ENCODE data around the gene EFHC1. TPM values are rescaled to one million over a fixed set of nuclear protein-coding genes. Genes with fewer than 3 reads are reported as not detected.
A peak's percentile ranks its signal among the peaks of the same experiment; 100 is the strongest.

The EFHC1 gene
- total RNA-seq, 1 experiment from 2014 or later = 15.5 TPM

GRCh38 chr6:52562911-52563310 lies 142.8 kb downstream of the EFHC1 start:
- ATAC-seq = no peak
- Mint-ChIP-seq H3K4me1 (peaks cover 39% of the 10 kb centered on the region), H3K4me3 (no peak overlapping the region), H3K9me3 (no peaks in the 10 kb centered on the region), H3K36me3 (no peaks in the 10 kb centered on the region), H3K27ac (no peak overlapping the region), H3K27me3 (ENCODE audit: low read depth) (no peaks in the 10 kb centered on the region)
- TF ChIP-seq ATF3 (CRISPR knock-in tag; conservative IDR thresholded peaks at IDR 0.05) = no peak
- no peak for TF ChIP-seq HMGXB4 (CRISPR knock-in tag; IDR thresholded peaks at IDR 0.05)
- TF ChIP-seq SP1 (CRISPR knock-in tag; conservative IDR thresholded peaks at IDR 0.05) = no peak
- no peak for TF ChIP-seq ZMAT4 (CRISPR knock-in tag; IDR thresholded peaks at IDR 0.05)
- no peak for TF ChIP-seq PREB (CRISPR knock-in tag; IDR thresholded peaks at IDR 0.05; ENCODE audit: borderline replicate concordance)
- no peak for TF ChIP-seq USF2 (CRISPR knock-in tag; IDR thresholded peaks at IDR 0.05)
- no peak for TF ChIP-seq ELF4 (CRISPR knock-in tag; IDR thresholded peaks at IDR 0.05; ENCODE audit: low read depth)
- no peak for TF ChIP-seq ZNF423 (CRISPR knock-in tag; IDR thresholded peaks at IDR 0.05)
- TF ChIP-seq NR3C1 (CRISPR knock-in tag; conservative IDR thresholded peaks at IDR 0.05; ENCODE audit: low read depth) = no peak
- no peak for TF ChIP-seq NFATC4 (CRISPR knock-in tag; IDR thresholded peaks at IDR 0.05)
- TF ChIP-seq ZNF671 (CRISPR knock-in tag; IDR thresholded peaks at IDR 0.05) = no peak
- no peak for TF ChIP-seq ZNF281 (CRISPR knock-in tag; IDR thresholded peaks at IDR 0.05)
- TF ChIP-seq SMAD4 (CRISPR knock-in tag; IDR thresholded peaks at IDR 0.05) = no peak
- no peak for TF ChIP-seq TEAD4 (CRISPR knock-in tag; IDR thresholded peaks at IDR 0.05)
- POLR2A ChIA-PET = interaction anchor here (0.7 kb wide), 1 partner anchor 60 kb away, joined by 3 read pairs; no protein-coding TSS in a partner anchor
- no peak for DNase-seq (ENCODE audit: low spot score)
- CTCF ChIA-PET = interaction anchor here (1.1 kb wide), 1 partner anchor 14 kb away, joined by 3 read pairs; the partner anchor contains the start of gene TRAM2

- Mint-ChIP-seq H3K27me3 (ENCODE audit: low read depth) (no peaks in the 10 kb centered on the region), H3K9me3 (no peaks in the 10 kb centered on the region), H3K27ac (peak overlapping the region; percentile 22; the same call in 1 of the 2 replicates), H3K4me3 (no peak overlapping the region), H3K4me1 (peaks cover 46% of the 10 kb centered on the region), H3K36me3 (no peaks in the 10 kb centered on the region)
- ChIA-PET POLR2A (no interaction called here), CTCF (interaction anchor here (1.0 kb wide), 1 partner anchor 11 kb away, joined by 3 read pairs; no protein-coding TSS in a partner anchor)
- DNase-seq (ENCODE audit: low spot score) (no peak), ATAC-seq (no peak)
- TF ChIP-seq USF1 (CRISPR knock-in tag; IDR thresholded peaks at IDR 0.05) = no peak
- TF ChIP-seq EMX1 (CRISPR knock-in tag; IDR thresholded peaks at IDR 0.05) = no peak
- TF ChIP-seq FOXP4 (CRISPR knock-in tag; IDR thresholded peaks at IDR 0.05) = no peak
- no peak for TF ChIP-seq ZNF138 (CRISPR knock-in tag; conservative IDR thresholded peaks at IDR 0.05)
- no peak for TF ChIP-seq AR (CRISPR knock-in tag; IDR thresholded peaks at IDR 0.05)
- no peak for TF ChIP-seq CREB1 (CRISPR knock-in tag; IDR thresholded peaks at IDR 0.05)
- no peak for TF ChIP-seq JUN (CRISPR knock-in tag; IDR thresholded peaks at IDR 0.05)
- no peak for TF ChIP-seq ESRRA (CRISPR knock-in tag; IDR thresholded peaks at IDR 0.05; ENCODE audit: borderline replicate concordance)
- no peak for TF ChIP-seq OVOL2 (CRISPR knock-in tag; IDR thresholded peaks at IDR 0.05; ENCODE audit: borderline replicate concordance)
These were observed 144.7 kb downstream of the EFHC1 start for GRCh38 chr6:52564856-52565255.

All from WTC11 (cell line).